Ureter (tissue), 1 donor: ENCODE data around the gene SLC29A3. TPM values are rescaled to one million over a fixed set of nuclear protein-coding genes. Genes with fewer than 3 reads are reported as not detected.
A peak's percentile ranks its signal among the peaks of the same experiment; 100 is the strongest.

Experiments used
- DNase-seq: peaks from one replicate; pipeline ENCODE4 v3.0.0-alpha.2; 2020; ENCODE audit warnings: low spot score
- total RNA-seq: library from RNA; stranded (reverse); gene quantifications from one replicate; pipeline ENCODE4 v1.2.4, GENCODE V29; 2023
- donor health status: DM: yes; HTN: yes; CAD: no.

SLC29A3 gene
- total RNA-seq, 1 donor from 2014 or later, result 22.4 TPM

- peak; percentile 30 for DNase-seq
Observed at GRCh38 chr10:71392791-71393781, 74.0 kb downstream of the SLC29A3 start.

- peak; percentile 25 for DNase-seq
Observed at GRCh38 chr10:71393841-71394475, 74.9 kb downstream of the SLC29A3 start.

- DNase-seq, result peak; percentile 34
Observed at GRCh38 chr10:71394926-71395562, 76.0 kb downstream of the SLC29A3 start.

- DNase-seq, result peak; percentile 39
Observed at GRCh38 chr10:71395621-71396020, 76.6 kb downstream of the SLC29A3 start.

- DNase-seq, result peak; percentile 66
Observed at GRCh38 chr10:71396084-71396710, 77.1 kb downstream of the SLC29A3 start.

GRCh38 chr10:71396711-71397295 is 77.7 kb downstream of the SLC29A3 start, which contains the start of gene CDH23:
CDH23 (plus strand) TSS chr10:71396920; CDS start chr10:71439832, 42,912 bp downstream.
- peak; percentile 61 for DNase-seq

GRCh38 chr10:71397296-71398212 is 78.5 kb downstream of the SLC29A3 start:
- peak; percentile 45 for DNase-seq

- peak; percentile 39 for DNase-seq
Observed at GRCh38 chr10:71398976-71399375, 79.9 kb downstream of the SLC29A3 start.

GRCh38 chr10:71399946-71400345 is 80.9 kb downstream of the SLC29A3 start:
- peak; percentile 37 for DNase-seq

- peak; percentile 18 for DNase-seq
Observed at GRCh38 chr10:71401056-71401455, 82.0 kb downstream of the SLC29A3 start.

- DNase-seq, result peak; percentile 10
Observed at GRCh38 chr10:71402005-71402404, 82.9 kb downstream of the SLC29A3 start.

GRCh38 chr10:71404503-71405295 is 85.6 kb downstream of the SLC29A3 start:
- peak; percentile 35 for DNase-seq

GRCh38 chr10:71406878-71407277 is 87.8 kb downstream of the SLC29A3 start:
- DNase-seq, result no peak

GRCh38 chr10:71408436-71409225 is 89.6 kb downstream of the SLC29A3 start:
- DNase-seq, result peak; percentile 30

- DNase-seq, result peak; percentile 30
Observed at GRCh38 chr10:71409516-71410104, 90.6 kb downstream of the SLC29A3 start.
